GM10248 (cell line): Measurements from ENCODE around the gene KNDC1.

Experiments
- CTCF ChIA-PET: fragments of 300-600 bp; sonication (Branson Sonifier 250); formaldehyde crosslinking; extraction: SDS; loops from one replicate; lab custom pipeline; 2021; ENCODE audit warnings: antibody characterized with exemption; lab: Yijun Ruan, JAX
- POLR2A ChIA-PET: fragments of 350-650 bp; sonication (Branson Sonifier 250); formaldehyde crosslinking; extraction: SDS; loops from one replicate; lab custom pipeline; 2020; ENCODE audit warnings: antibody characterized with exemption; lab: Yijun Ruan, JAX
- DNase-seq: peaks from one replicate; pipeline ENCODE4 v3.0.0; 2012; ENCODE audit errors: extremely low spot score
- CTCF ChIP-seq: IDR thresholded peaks from 2 replicates; pipeline ENCODE4 v1.5.1; 2012; ENCODE audit warnings: mild to moderate bottlenecking, low read depth; ENCODE audit errors: extremely low read depth, missing control alignments, control extremely low read depth

Gene KNDC1

DNA sequence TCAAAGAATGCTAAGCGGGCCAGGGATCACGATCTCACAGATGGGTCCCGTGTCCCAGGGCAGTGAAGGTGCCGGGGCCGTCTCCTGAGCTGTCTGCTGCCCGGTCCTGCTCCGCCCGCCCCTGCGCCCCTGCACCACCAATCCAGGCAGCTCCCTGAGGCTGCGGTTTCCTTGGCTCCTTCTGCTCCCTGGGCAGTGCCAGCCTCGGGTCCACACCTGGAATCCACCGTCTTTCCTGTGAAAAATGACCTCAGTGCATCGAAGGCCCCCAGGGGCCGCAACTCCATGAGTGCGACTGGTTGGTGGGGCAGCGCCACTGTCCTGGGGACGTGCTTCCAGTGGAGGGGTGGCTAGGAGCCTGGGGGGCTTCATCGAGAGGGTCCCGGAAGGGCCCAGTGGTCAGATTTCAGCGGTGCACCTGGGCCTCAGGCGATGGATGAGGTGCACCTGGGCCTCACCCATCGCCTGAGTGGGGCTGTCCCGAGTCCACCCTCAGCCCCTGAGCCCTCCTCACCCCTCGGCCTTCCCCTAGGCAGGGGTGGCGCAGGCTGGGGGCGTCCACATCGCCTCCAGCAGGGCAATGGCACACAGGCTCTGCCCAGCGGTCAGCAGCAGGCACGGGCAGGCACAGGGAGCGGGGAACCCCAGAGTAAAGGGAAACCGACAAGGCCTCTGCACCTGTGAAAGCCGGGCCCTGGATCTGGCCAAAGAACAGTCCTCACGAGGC, 45.1 kb upstream of the KNDC1 start:
- POLR2A ChIA-PET: no interaction called here
- CTCF ChIA-PET: no interaction called here
- TF ChIP-seq CTCF: no peak
- DNase-seq: no peak

DNA sequence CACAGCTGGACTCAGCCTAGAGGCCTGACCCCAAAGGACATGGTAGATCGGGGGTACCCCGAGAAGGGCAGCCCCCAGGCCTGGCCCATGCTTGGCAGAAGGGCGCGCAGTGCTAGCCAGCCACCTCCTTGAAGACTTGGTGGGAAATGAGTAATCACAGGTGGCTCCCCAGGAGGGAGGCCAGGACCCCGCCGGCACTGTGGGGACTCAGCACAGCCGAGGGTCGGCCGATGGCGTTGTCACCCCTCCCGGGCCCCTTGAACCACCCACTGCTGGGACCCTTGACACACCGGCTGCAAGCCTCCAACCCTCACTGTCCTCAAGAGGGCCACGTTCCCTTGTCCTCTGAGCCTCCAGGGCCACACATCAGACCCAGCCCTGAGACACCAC, 44.6 kb upstream of the KNDC1 start:
- ChIA-PET POLR2A (no interaction called here), CTCF (no interaction called here)
- no peak for TF ChIP-seq CTCF
- DNase-seq: no peak

GRCh38 chr10:133115976-133116375, 44.0 kb upstream of the KNDC1 start:
- ChIA-PET CTCF (no interaction called here), POLR2A (no interaction called here)
- no peak for DNase-seq
- no peak for TF ChIP-seq CTCF

DNA sequence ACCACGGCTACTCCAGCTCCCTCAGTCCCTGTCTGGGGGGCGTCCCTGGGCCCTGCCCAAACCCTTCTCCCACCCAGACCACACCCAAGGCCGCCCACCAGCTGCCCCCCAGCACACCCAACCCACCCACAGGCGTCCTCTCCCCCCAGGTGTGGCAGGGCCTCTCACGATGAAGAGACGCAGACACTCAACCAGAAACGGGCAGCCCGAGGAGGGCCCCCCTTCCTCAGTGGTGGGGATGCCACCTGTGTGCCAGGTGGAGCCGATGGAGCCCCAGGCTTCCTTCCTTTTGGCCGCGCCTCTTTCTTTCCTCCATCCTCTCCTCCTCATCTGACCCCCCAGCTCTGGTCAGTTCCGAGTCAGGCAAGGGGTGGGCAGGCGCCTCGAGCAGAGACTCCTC, 43.6 kb upstream of the KNDC1 start:
- DNase-seq: no peak
- no peak for TF ChIP-seq CTCF
- POLR2A ChIA-PET: no interaction called here
- CTCF ChIA-PET: no interaction called here

- no peak for DNase-seq
- ChIA-PET POLR2A (no interaction called here), CTCF (no interaction called here)
- TF ChIP-seq CTCF: no peak
These were observed 42.9 kb upstream of the KNDC1 start for GRCh38 chr10:133117036-133117687.

DNA sequence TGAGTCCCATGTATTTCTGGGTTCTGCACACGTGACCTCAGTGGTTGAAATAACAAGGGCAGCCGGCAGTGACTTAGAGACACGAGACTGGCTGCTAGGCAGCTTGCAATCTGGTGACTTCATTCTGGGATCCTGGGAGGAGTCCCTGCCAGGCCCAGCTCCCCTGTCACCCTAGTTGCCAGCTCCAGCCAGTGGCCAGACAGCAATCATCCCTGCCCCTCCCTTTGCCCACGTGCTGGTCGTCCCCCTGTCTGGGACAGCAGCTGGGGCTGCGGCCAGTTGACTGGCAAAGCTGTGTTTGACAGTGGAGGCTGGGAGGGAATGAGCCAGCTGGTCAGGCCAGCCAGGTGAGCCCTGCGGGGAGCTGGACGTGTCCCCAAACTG, 42.3 kb upstream of the KNDC1 start:
- no peak for TF ChIP-seq CTCF
- no peak for DNase-seq
- CTCF ChIA-PET: no interaction called here
- POLR2A ChIA-PET: no interaction called here
